GM12878 (cell line): Measurements from ENCODE around the gene PPP1R1A. TPM values are rescaled to one million over a fixed set of nuclear protein-coding genes. Genes with fewer than 3 reads are reported as not detected.

Experiments
- ATAC-seq: fragments of 200-7000 bp; cut with Tn5 transposase; 3 replicates; pipeline ENCODE4 v1.9.1; 2020; ENCODE audit warnings: mild to moderate bottlenecking, moderate library complexity
- BruUV-seq: library from RNA; stranded (reverse); fragments of 400-500 nt; replicated peaks from 2 replicates; lab custom pipeline; 2021; lab: Mats Ljungman, UMichigan
- CTCF ChIA-PET: fragments of 300-600 bp; sonication (Branson Sonifier 250); formaldehyde crosslinking; extraction: SDS; loops from one replicate; lab custom pipeline; 2021; ENCODE audit warnings: inconsistent platforms; lab: Yijun Ruan, JAX
- POLR2A ChIA-PET: fragments of 350-600 bp; formaldehyde crosslinking; extraction: SDS; loops from one replicate; lab custom pipeline; 2021; ENCODE audit warnings: inconsistent platforms; lab: Charles Lee
- RAD21 ChIA-PET: fragments of 300-600 bp; sonication (Branson Sonifier 250); formaldehyde crosslinking; loops from one replicate; lab custom pipeline; 2023; ENCODE audit warnings: antibody characterized with exemption; ENCODE audit not compliant: unreplicated experiment; lab: Charles Lee
- SMC1A ChIA-PET: fragments of 300-600 bp; sonication (Branson Sonifier 250); formaldehyde crosslinking; loops from one replicate; lab custom pipeline; 2023; ENCODE audit not compliant: unreplicated experiment, uncharacterized antibody; lab: Charles Lee
- DNase-seq: peaks from one replicate; pipeline ENCODE4 v3.0.0-alpha.2; 2011; ENCODE audit warnings: low read depth, low spot score
- FAIRE-seq: peaks from 3 replicates; lab custom pipeline; 2011; peaks lifted over from hg19 to GRCh38; lab: Jason Lieb, UNC
- H2AFZ ChIP-seq: 2 replicates; pipeline ENCODE4 v1.6.0; 2011; ENCODE audit warnings: low read depth, low read length, control low read depth; ENCODE audit not compliant: control insufficient read depth
- H3K27ac ChIP-seq: 2 replicates; pipeline ENCODE4 v1.5.1; 2011; ENCODE audit warnings: control low read depth; ENCODE audit not compliant: control insufficient read depth, insufficient read depth
- H3K27me3 ChIP-seq, 2 experiments: replicated peaks in 1 of 2; 2 replicates each; pipeline versions ENCODE4 v1.6.0 to v1.6.1; 2011; ENCODE audit warnings: low read length in 1 of 2; ENCODE audit not compliant: control insufficient read depth in 2 of 2, insufficient read depth in 2 of 2
- H3K36me3 ChIP-seq, 2 experiments: 2 replicates each; pipeline ENCODE4 v1.5.1; 2011; ENCODE audit warnings: low read length in 1 of 2; ENCODE audit not compliant: control insufficient read depth in 2 of 2, insufficient read depth in 2 of 2
- H3K4me1 ChIP-seq: 2 replicates; pipeline ENCODE4 v1.6.1; 2011; ENCODE audit warnings: mild to moderate bottlenecking, low read length, moderate library complexity, mixed read lengths; ENCODE audit not compliant: control insufficient read depth, insufficient read depth
- H3K4me2 ChIP-seq: 2 replicates; pipeline ENCODE4 v1.6.0; 2011; ENCODE audit warnings: control low read depth; ENCODE audit not compliant: control insufficient read depth, insufficient read depth
- H3K4me3 ChIP-seq: fragments of 200-600 bp; sonication (generic); 2 replicates; pipeline ENCODE4 v1.5.1; 2016
- H3K79me2 ChIP-seq: 2 replicates; pipeline ENCODE4 v1.6.0; 2011; ENCODE audit warnings: low read length; ENCODE audit not compliant: control insufficient read depth, insufficient read depth
- H3K9ac ChIP-seq: 2 replicates; pipeline ENCODE4 v1.8.0; 2011; ENCODE audit warnings: low read length, control low read depth, mixed read lengths; ENCODE audit not compliant: control insufficient read depth, insufficient read depth
- H3K9me3 ChIP-seq: replicated peaks from 3 replicates; pipeline ENCODE4 v1.5.1; 2011; ENCODE audit warnings: mild to moderate bottlenecking, low read length; ENCODE audit not compliant: control insufficient read depth, insufficient read depth
- H4K20me1 ChIP-seq: 2 replicates; pipeline ENCODE4 v1.6.0; 2011; ENCODE audit not compliant: control insufficient read depth, insufficient read depth
- FOS ChIP-seq: IDR thresholded peaks from 3 replicates; pipeline ENCODE4 v1.6.1; 2011; ENCODE audit warnings: borderline replicate concordance; ENCODE audit not compliant: insufficient read length; ENCODE audit errors: extremely low read depth
- POU2F2 ChIP-seq: IDR thresholded peaks from 3 replicates; pipeline ENCODE4 v1.6.1; 2011; ENCODE audit warnings: low read depth, mild to moderate bottlenecking, low read length, borderline replicate concordance
- SUPT20H ChIP-seq: IDR thresholded peaks from 2 replicates; pipeline ENCODE4 v1.6.1; 2011; ENCODE audit warnings: low read depth, mild to moderate bottlenecking, low read length, moderate library complexity, borderline replicate concordance; ENCODE audit not compliant: control insufficient read depth
- WRNIP1 ChIP-seq: IDR thresholded peaks from 2 replicates; pipeline ENCODE4 v1.6.1; 2011; ENCODE audit warnings: low read depth, low read length, improper control_type of control experiment, borderline replicate concordance
- ZNF24 ChIP-seq: fragments of 450-650 bp; IDR thresholded peaks from 2 replicates; pipeline ENCODE4 v1.6.1; 2017; ENCODE audit warnings: antibody characterized with exemption, mild to moderate bottlenecking
- WGBS: methylation state at CpG from one replicate; pipeline ENCODE4 v1.1.6; 2016; ENCODE audit warnings: low lambda C conversion rate; ENCODE audit not compliant: insufficient replicate concordance, insufficient coverage; ENCODE audit errors: missing lambda C conversion rate; 5-methylcytosine and 5-hydroxymethylcytosine counted together
- in situ Hi-C: fragments of 300-500 bp; cut with MboI; formaldehyde crosslinking; loops from 9 replicates; pipeline ENCODE4 v1.14.3; 2018; ENCODE audit warnings: mixed read lengths
- intact Hi-C: fragments of 100-400 bp; cut with micrococcal nuclease; formaldehyde crosslinking; loops from one replicate; pipeline ENCODE4 v1.14.2; 2022; ENCODE audit not compliant: unreplicated experiment
- polyA plus RNA-seq, 11 experiments: library from polyadenylated mRNA; depleted of rRNA in 4 of 11; unstranded in 6 of 11; stranded (reverse) in 5 of 11; fragments of >200 nt; fragmentation: Nextera tagmentation in 4 of 11; fragmentation: Illumina TruSeq in 1 of 11; extraction: Ambion mirVana in 4 of 11; extraction: Trizol in 1 of 11; gene quantifications; 1 replicate in 1 of 11; 2 replicates in 10 of 11; pipeline versions ENCODE4 v1.2.1 to v1.2.3, GENCODE V29; 2011 to 2016; ENCODE audit warnings: inconsistent platforms in 2 of 11, missing spikeins in 2 of 11, low read depth in 1 of 11
- total RNA-seq, 4 experiments: library from RNA; depleted of rRNA in 3 of 4; stranded (reverse); fragments of >200 nt in 3 of 4; fragmentation: Illumina TruSeq in 1 of 4; extraction: Trizol in 1 of 4; gene quantifications; 2 replicates each; pipeline versions ENCODE4 v1.2.1 to v1.2.3, GENCODE V29; 2013 to 2021
- TF ChIP-seq, protein P1 (sequence below): fragments of 450-650 bp; formaldehyde crosslinking; IDR thresholded peaks from 2 replicates; pipeline ENCODE4 v1.4.0; 2020; ENCODE audit warnings: mild to moderate bottlenecking, moderate library complexity

Gene PPP1R1A
- total and polyA plus RNA-seq, 10 of the 15 experiments (the other 5 are each of a cell fraction or from before 2014, with no cell fraction given) = 0.03 to 0.08 (median 0.07) TPM; not detected in 7

DNA sequence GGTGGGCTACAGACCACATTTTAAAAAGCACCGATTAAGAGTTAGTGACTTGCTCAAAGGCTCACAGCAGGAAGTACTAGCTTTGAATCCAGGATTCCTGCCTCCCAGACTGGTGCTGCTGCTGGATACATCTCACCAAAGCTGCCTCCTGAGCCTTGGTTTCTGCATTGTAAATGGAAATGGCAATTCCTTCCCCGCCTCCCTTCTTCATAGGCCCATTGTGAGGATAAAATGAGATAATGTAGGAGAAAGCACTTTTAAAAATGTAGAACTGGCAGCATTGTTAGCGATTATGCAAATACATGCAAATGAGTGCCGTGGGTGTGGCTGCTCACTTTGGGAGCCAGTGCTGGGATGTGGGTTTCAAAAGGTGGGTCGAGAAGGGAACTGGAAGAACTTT lies 23.7 kb downstream of the PPP1R1A start:
- Histone ChIP-seq H3K27me3 (no peaks in the 10 kb centered on the region), H3K4me2 (no peak overlapping the region), H3K4me3 (no peak overlapping the region), H3K9ac (no peak overlapping the region), H3K27ac (no peak overlapping the region), H3K4me1 (peaks cover 16% of the 10 kb centered on the region), H3K79me2 (no peaks in the 10 kb centered on the region), H3K9me3 (no peaks in the 10 kb centered on the region), H3K36me3 (no peaks in the 10 kb centered on the region), H2AFZ (no peak overlapping the region), H4K20me1 (no peaks in the 10 kb centered on the region)
- ATAC-seq (no peak), FAIRE-seq (no peak), DNase-seq (no peak)
- no peak for TF ChIP-seq FOS
- peak; percentile 74; the same call in 1 of the 3 replicates for TF ChIP-seq POU2F2
- 45% methylated on average over 5 of the region's 5 CpGs for WGBS
- BruUV-seq = no TSS peak
- POLR2A ChIA-PET = no interaction called here
- CTCF ChIA-PET = interaction anchor here (2.4 to 5.1 kb wide), 3 partner anchors 15 to 37 kb away, joined by 5 to 41 read pairs (median 15); no protein-coding TSS in a partner anchor
- SMC1A ChIA-PET = interaction anchor here (1.4 kb wide), 1 partner anchor 15 kb away, joined by 3 read pairs; no protein-coding TSS in a partner anchor
- in situ Hi-C loops (no loop called here), intact Hi-C loops (no loop called here)
- RAD21 ChIA-PET = no interaction called here

GRCh38 chr12:54563787-54564186 lies 24.7 kb downstream of the PPP1R1A start:
- ChIA-PET RAD21 (interaction anchor here (0.8 kb wide), 1 partner anchor 37 kb away, joined by 3 read pairs; no protein-coding TSS in a partner anchor), SMC1A (interaction anchor here (1.3 to 1.4 kb wide), 2 partner anchors 9 to 16 kb away, joined by 3 read pairs; no protein-coding TSS in a partner anchor), CTCF (interaction anchor here (2.4 to 5.1 kb wide), 3 partner anchors 16 to 36 kb away, joined by 5 to 41 read pairs (median 15); no protein-coding TSS in a partner anchor), POLR2A (no interaction called here)
- Histone ChIP-seq H3K27ac (no peak overlapping the region), H4K20me1 (no peaks in the 10 kb centered on the region), H2AFZ (no peak overlapping the region), H3K4me2 (no peak overlapping the region), H3K36me3 (no peaks in the 10 kb centered on the region), H3K27me3 (no peaks in the 10 kb centered on the region), H3K4me3 (no peak overlapping the region), H3K9me3 (no peaks in the 10 kb centered on the region), H3K79me2 (no peaks in the 10 kb centered on the region), H3K4me1 (peaks cover 19% of the 10 kb centered on the region), H3K9ac (no peak overlapping the region)
- no peak for FAIRE-seq
- in situ Hi-C loops (no loop called here), intact Hi-C loops (no loop called here)
- TF ChIP-seq ZNF24 (no peak), WRNIP1 (no peak), SUPT20H (no peak)
- TF ChIP-seq, protein P1, sequence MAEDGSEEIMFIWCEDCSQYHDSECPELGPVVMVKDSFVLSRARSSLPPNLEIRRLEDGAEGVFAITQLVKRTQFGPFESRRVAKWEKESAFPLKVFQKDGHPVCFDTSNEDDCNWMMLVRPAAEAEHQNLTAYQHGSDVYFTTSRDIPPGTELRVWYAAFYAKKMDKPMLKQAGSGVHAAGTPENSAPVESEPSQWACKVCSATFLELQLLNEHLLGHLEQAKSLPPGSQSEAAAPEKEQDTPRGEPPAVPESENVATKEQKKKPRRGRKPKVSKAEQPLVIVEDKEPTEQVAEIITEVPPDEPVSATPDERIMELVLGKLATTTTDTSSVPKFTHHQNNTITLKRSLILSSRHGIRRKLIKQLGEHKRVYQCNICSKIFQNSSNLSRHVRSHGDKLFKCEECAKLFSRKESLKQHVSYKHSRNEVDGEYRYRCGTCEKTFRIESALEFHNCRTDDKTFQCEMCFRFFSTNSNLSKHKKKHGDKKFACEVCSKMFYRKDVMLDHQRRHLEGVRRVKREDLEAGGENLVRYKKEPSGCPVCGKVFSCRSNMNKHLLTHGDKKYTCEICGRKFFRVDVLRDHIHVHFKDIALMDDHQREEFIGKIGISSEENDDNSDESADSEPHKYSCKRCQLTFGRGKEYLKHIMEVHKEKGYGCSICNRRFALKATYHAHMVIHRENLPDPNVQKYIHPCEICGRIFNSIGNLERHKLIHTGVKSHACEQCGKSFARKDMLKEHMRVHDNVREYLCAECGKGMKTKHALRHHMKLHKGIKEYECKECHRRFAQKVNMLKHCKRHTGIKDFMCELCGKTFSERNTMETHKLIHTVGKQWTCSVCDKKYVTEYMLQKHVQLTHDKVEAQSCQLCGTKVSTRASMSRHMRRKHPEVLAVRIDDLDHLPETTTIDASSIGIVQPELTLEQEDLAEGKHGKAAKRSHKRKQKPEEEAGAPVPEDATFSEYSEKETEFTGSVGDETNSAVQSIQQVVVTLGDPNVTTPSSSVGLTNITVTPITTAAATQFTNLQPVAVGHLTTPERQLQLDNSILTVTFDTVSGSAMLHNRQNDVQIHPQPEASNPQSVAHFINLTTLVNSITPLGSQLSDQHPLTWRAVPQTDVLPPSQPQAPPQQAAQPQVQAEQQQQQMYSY (CRISPR knock-in tag) = no peak
- WGBS = 100% methylated on average over 1 of the region's 1 CpG
- no peak for DNase-seq
- no peak for ATAC-seq
- no TSS peak for BruUV-seq
